Measurements from ENCODE around the gene OSER1. TPM values are rescaled to one million over a fixed set of nuclear protein-coding genes. Genes with fewer than 3 reads are reported as not detected.

Gene OSER1
- total RNA-seq, 1 donor from 2014 or later, result 53.2 TPM

DNA sequence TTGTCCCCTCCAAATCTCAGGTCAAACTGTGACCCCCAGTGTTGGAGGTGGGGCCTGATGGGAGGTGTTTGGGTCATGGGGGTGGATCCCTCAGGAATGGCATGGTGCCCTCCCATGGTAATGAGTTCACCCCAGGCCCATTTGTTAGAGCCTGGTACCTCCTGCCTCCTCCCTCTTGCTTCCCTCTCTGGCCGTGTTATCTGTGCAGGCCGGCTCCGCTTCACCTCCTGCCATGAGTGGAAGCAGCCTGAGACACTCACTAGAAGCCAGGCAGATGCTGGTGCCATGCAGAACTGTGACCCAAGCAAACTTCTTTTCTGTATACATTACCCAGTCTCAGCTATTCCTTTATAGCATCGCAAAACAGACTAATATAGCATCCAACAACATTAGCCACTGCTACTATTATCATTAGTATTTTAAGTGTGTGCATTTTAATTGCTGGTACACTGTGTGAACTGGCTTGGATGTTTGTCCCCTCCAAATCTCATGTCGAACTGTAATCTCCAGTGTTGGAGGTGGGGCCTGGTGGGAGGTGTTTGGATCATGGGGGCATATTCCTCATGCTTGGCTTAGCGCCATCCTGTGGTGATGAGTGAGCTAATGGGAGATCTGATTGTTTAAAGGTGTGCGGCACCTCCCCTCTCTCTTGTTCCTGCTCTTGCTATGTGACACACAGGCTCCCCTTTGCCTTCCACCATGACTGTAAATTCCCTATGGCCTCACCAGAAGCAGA, 12.2 kb upstream of the OSER1 start:
- FAIRE-seq (no peak), DNase-seq (ENCODE audit: low read depth) (no peak)
- peaks cover 2% of the 10 kb centered on the region for H3K27me3 ChIP-seq (ENCODE audit: control insufficient read depth, insufficient read depth, low read length)
- TF ChIP-seq, protein P1, sequence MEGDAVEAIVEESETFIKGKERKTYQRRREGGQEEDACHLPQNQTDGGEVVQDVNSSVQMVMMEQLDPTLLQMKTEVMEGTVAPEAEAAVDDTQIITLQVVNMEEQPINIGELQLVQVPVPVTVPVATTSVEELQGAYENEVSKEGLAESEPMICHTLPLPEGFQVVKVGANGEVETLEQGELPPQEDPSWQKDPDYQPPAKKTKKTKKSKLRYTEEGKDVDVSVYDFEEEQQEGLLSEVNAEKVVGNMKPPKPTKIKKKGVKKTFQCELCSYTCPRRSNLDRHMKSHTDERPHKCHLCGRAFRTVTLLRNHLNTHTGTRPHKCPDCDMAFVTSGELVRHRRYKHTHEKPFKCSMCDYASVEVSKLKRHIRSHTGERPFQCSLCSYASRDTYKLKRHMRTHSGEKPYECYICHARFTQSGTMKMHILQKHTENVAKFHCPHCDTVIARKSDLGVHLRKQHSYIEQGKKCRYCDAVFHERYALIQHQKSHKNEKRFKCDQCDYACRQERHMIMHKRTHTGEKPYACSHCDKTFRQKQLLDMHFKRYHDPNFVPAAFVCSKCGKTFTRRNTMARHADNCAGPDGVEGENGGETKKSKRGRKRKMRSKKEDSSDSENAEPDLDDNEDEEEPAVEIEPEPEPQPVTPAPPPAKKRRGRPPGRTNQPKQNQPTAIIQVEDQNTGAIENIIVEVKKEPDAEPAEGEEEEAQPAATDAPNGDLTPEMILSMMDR (IDR thresholded peaks at IDR 0.05; ENCODE audit: insufficient read depth, low read length, severe bottlenecking), result no peak
- H3K36me3 ChIP-seq (ENCODE audit: control insufficient read depth, insufficient read depth, low read length), result no peaks in the 10 kb centered on the region
- no peak overlapping the region for H3K4me3 ChIP-seq (ENCODE audit: low read depth, low read length)

DNA sequence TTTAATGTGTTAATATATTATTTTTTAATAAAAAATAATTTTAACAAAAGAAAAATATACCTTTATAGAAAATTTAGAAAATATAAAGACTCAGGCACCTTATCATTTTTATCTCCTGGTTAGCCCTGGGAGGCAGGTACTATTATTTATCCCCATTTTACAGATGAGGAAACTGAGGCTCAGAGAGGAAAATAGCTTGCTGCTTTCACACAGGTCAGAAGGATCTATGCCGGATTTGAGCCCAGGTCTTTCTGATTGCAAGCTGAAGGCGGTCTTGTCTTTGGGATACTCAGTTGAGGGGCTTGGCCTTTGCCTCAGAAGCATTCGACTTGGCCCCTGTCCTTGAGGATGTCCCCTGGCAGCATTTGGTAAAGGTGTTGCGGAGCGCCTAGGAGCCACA, 11.5 kb upstream of the OSER1 start:
- H3K36me3 ChIP-seq (ENCODE audit: control insufficient read depth, insufficient read depth, low read length), result no peaks in the 10 kb centered on the region
- FAIRE-seq, result no peak
- TF ChIP-seq, protein P1 (IDR thresholded peaks at IDR 0.05; ENCODE audit: insufficient read depth, low read length, severe bottlenecking), result no peak
- no peak overlapping the region for H3K4me3 ChIP-seq (ENCODE audit: low read depth, low read length)
- DNase-seq (ENCODE audit: low read depth), result no peak
- peaks cover 2% of the 10 kb centered on the region for H3K27me3 ChIP-seq (ENCODE audit: control insufficient read depth, insufficient read depth, low read length)

DNA sequence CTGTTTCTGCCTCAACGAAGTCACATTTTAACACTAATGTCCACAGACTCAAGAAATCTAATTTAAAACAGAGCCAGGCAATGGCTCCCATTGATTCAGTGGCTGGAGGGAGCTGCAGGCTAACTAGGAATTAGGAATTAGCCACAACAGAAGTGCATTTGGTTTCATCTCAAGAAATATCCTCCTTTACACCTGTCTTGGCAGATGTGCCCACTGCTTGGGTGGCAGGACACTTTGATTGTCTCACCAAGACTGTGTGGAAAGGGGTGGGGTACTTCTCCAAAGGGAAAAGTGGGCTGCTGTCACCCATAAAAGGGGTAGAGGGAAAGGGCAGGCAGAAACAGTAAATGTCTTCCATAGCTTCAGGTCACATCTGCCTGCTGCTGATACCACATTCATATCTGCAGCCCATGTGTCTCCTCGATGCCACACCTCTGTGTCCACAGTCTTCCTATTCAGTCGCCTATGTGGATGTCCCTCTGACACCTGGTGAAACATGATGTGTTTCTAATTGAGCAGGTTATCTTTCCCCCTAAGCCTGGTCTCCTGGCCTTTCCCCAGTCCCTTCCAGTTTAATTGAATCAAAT, 10.9 kb upstream of the OSER1 start:
- FAIRE-seq (no peak), DNase-seq (ENCODE audit: low read depth) (no peak)
- H3K4me3 ChIP-seq (ENCODE audit: low read depth, low read length), result no peak overlapping the region
- H3K27me3 ChIP-seq (ENCODE audit: control insufficient read depth, insufficient read depth, low read length), result peaks cover 2% of the 10 kb centered on the region
- H3K36me3 ChIP-seq (ENCODE audit: control insufficient read depth, insufficient read depth, low read length), result no peaks in the 10 kb centered on the region
- TF ChIP-seq, protein P1 (IDR thresholded peaks at IDR 0.05; ENCODE audit: insufficient read depth, low read length, severe bottlenecking), result no peak

DNA sequence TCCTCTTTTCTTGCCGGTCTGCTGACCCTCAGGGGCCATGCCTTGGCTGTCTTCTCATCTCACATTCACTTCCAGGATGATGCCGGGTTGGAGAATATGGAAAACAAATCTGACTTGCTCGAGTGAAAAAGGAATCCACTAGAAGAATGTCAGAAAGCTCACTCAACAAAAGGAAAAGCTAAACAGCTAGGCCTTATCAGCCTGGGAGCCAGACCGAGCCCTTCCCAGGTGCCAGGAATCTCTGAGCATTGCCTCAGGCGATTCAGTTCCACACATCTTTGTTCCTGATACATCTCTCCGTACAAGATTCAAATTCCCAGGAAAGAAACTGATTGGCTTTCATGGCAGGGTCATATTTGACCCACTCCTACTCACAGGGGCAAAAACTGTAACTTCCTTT, 9.2 kb upstream of the OSER1 start:
- H3K36me3 ChIP-seq (ENCODE audit: control insufficient read depth, insufficient read depth, low read length), result no peaks in the 10 kb centered on the region
- no peak for DNase-seq (ENCODE audit: low read depth)
- no peak overlapping the region for H3K4me3 ChIP-seq (ENCODE audit: low read depth, low read length)
- peaks cover under 1% of the 10 kb centered on the region for H3K27me3 ChIP-seq (ENCODE audit: control insufficient read depth, insufficient read depth, low read length)
- TF ChIP-seq, protein P1 (IDR thresholded peaks at IDR 0.05; ENCODE audit: insufficient read depth, low read length, severe bottlenecking), result no peak
- no peak for FAIRE-seq

DNA sequence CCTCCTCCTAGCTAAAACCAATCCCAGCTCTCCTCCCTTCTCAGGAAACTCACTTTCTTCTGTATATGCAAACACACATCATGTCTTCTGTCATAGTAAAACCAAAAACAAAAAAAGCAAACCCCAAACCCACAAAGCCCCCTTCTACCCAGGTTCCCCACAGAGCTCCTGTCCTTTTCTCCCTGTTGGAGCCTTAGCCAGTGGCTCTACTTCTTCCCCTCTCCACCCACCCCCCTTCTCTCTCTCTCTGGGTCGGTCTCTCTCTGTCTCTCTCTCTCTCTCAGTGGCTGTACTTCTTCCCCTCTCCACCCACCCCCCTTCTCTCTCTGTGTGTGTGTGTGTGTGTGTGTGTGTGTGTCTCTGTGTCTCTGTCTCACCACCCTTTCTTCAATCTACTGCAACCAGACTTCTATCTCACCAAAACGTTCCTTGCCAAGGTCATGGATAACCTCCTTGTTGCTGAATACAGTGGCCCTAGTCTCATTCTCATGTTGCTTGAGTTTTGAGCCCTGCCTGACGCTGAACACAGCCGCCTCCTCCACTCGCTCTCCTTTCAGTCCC, 8.7 kb upstream of the OSER1 start:
- DNase-seq (ENCODE audit: low read depth) (no peak), FAIRE-seq (no peak)
- H3K27me3 ChIP-seq (ENCODE audit: control insufficient read depth, insufficient read depth, low read length), result no peaks in the 10 kb centered on the region
- no peak overlapping the region for H3K4me3 ChIP-seq (ENCODE audit: low read depth, low read length)
- H3K36me3 ChIP-seq (ENCODE audit: control insufficient read depth, insufficient read depth, low read length), result no peaks in the 10 kb centered on the region
- TF ChIP-seq, protein P1 (IDR thresholded peaks at IDR 0.05; ENCODE audit: insufficient read depth, low read length, severe bottlenecking), result no peak

Data from bronchial epithelial cell (primary cell).